ENCODE data around the gene COX7A2.

COX7A2 gene

GRCh38 chr6:75244063-75244584, 523 bp upstream of the COX7A2 start:
- H3K27me3 ChIP-seq (ENCODE audit: insufficient read depth, low read length), result no peaks in the 10 kb centered on the region
- peak overlapping the region; percentile 92 for H2AFZ ChIP-seq (ENCODE audit: low read length, unreplicated experiment)
- H3K79me2 ChIP-seq (ENCODE audit: control insufficient read depth, insufficient read depth, low read length, unreplicated experiment), result peaks cover 36% of the 10 kb centered on the region
- peaks cover 9% of the 10 kb centered on the region for H3K36me3 ChIP-seq (ENCODE audit: insufficient read depth, low read length)
- H3K27ac ChIP-seq (ENCODE audit: low read depth, low read length), result peak overlapping the region; percentile 86
- H3K4me3 ChIP-seq (ENCODE audit: low read depth, low read length), result peak overlapping the region; percentile 83
- H3K4me1 ChIP-seq (ENCODE audit: control insufficient read depth, insufficient read depth, low read length, unreplicated experiment), result peaks cover 12% of the 10 kb centered on the region

GRCh38 chr6:75236630-75237029, 7.0 kb downstream of the COX7A2 start:
- Histone ChIP-seq H3K36me3 (ENCODE audit: insufficient read depth, low read length) (peaks cover 23% of the 10 kb centered on the region), H3K4me3 (ENCODE audit: low read depth, low read length) (no peak overlapping the region)

GRCh38 chr6:75235271-75235670, 8.3 kb downstream of the COX7A2 start:
- H2AFZ ChIP-seq (ENCODE audit: low read length, unreplicated experiment), result no peak overlapping the region
- H3K27ac ChIP-seq (ENCODE audit: low read depth, low read length), result no peak overlapping the region

More at GRCh38 chr6:75236630-75237029, 7.0 kb downstream of the COX7A2 start:
- Histone ChIP-seq H3K27ac (ENCODE audit: low read depth, low read length) (no peak overlapping the region), H2AFZ (ENCODE audit: low read length, unreplicated experiment) (no peak overlapping the region), H3K4me1 (ENCODE audit: control insufficient read depth, insufficient read depth, low read length, unreplicated experiment) (peaks cover 8% of the 10 kb centered on the region), H3K27me3 (ENCODE audit: insufficient read depth, low read length) (no peaks in the 10 kb centered on the region), H3K79me2 (ENCODE audit: control insufficient read depth, insufficient read depth, low read length, unreplicated experiment) (peaks cover 13% of the 10 kb centered on the region)

GRCh38 chr6:75234126-75234865, 9.3 kb downstream of the COX7A2 start:
- H3K27ac ChIP-seq (ENCODE audit: low read depth, low read length), result no peak overlapping the region
- peaks cover 15% of the 10 kb centered on the region for H3K36me3 ChIP-seq (ENCODE audit: insufficient read depth, low read length)
- H3K4me1 ChIP-seq (ENCODE audit: control insufficient read depth, insufficient read depth, low read length, unreplicated experiment), result no peaks in the 10 kb centered on the region
- H3K79me2 ChIP-seq (ENCODE audit: control insufficient read depth, insufficient read depth, low read length, unreplicated experiment), result no peaks in the 10 kb centered on the region
- no peaks in the 10 kb centered on the region for H3K27me3 ChIP-seq (ENCODE audit: insufficient read depth, low read length)
- no peak overlapping the region for H3K4me3 ChIP-seq (ENCODE audit: low read depth, low read length)
- no peak overlapping the region for H2AFZ ChIP-seq (ENCODE audit: low read length, unreplicated experiment)

More at GRCh38 chr6:75235271-75235670, 8.3 kb downstream of the COX7A2 start:
- Histone ChIP-seq H3K27me3 (ENCODE audit: insufficient read depth, low read length) (no peaks in the 10 kb centered on the region), H3K79me2 (ENCODE audit: control insufficient read depth, insufficient read depth, low read length, unreplicated experiment) (no peaks in the 10 kb centered on the region), H3K4me1 (ENCODE audit: control insufficient read depth, insufficient read depth, low read length, unreplicated experiment) (no peaks in the 10 kb centered on the region), H3K36me3 (ENCODE audit: insufficient read depth, low read length) (peaks cover 19% of the 10 kb centered on the region), H3K4me3 (ENCODE audit: low read depth, low read length) (no peak overlapping the region)

- H3K79me2 ChIP-seq (ENCODE audit: control insufficient read depth, insufficient read depth, low read length, unreplicated experiment), result no peaks in the 10 kb centered on the region
- H3K4me3 ChIP-seq (ENCODE audit: low read depth, low read length), result no peak overlapping the region
- no peaks in the 10 kb centered on the region for H3K4me1 ChIP-seq (ENCODE audit: control insufficient read depth, insufficient read depth, low read length, unreplicated experiment)
- H2AFZ ChIP-seq (ENCODE audit: low read length, unreplicated experiment), result no peak overlapping the region
- H3K27ac ChIP-seq (ENCODE audit: low read depth, low read length), result no peak overlapping the region
- peaks cover 11% of the 10 kb centered on the region; the same call in 1 of the 2 replicates for H3K36me3 ChIP-seq (ENCODE audit: insufficient read depth, low read length)
- H3K27me3 ChIP-seq (ENCODE audit: insufficient read depth, low read length), result no peaks in the 10 kb centered on the region
Observed at GRCh38 chr6:75233092-75233615, 10.4 kb downstream of the COX7A2 start.

- Histone ChIP-seq H3K36me3 (ENCODE audit: insufficient read depth, low read length) (no peaks in the 10 kb centered on the region), H3K27ac (ENCODE audit: low read depth, low read length) (no peak overlapping the region), H3K4me3 (ENCODE audit: low read depth, low read length) (peak overlapping the region; percentile 52; the same call in 1 of the 2 replicates), H2AFZ (ENCODE audit: low read length, unreplicated experiment) (peak overlapping the region; percentile 91), H3K4me1 (ENCODE audit: control insufficient read depth, insufficient read depth, low read length, unreplicated experiment) (peaks cover 4% of the 10 kb centered on the region), H3K27me3 (ENCODE audit: insufficient read depth, low read length) (no peaks in the 10 kb centered on the region), H3K79me2 (ENCODE audit: control insufficient read depth, insufficient read depth, low read length, unreplicated experiment) (no peaks in the 10 kb centered on the region)
Observed at GRCh38 chr6:75230484-75231325, 12.9 kb downstream of the COX7A2 start.

- Histone ChIP-seq H3K27ac (ENCODE audit: low read depth, low read length) (no peak overlapping the region), H3K36me3 (ENCODE audit: insufficient read depth, low read length) (no peaks in the 10 kb centered on the region), H3K27me3 (ENCODE audit: insufficient read depth, low read length) (no peaks in the 10 kb centered on the region), H3K79me2 (ENCODE audit: control insufficient read depth, insufficient read depth, low read length, unreplicated experiment) (no peaks in the 10 kb centered on the region), H3K4me3 (ENCODE audit: low read depth, low read length) (no peak overlapping the region), H2AFZ (ENCODE audit: low read length, unreplicated experiment) (no peak overlapping the region), H3K4me1 (ENCODE audit: control insufficient read depth, insufficient read depth, low read length, unreplicated experiment) (peaks cover 10% of the 10 kb centered on the region)
Observed at GRCh38 chr6:75224303-75224926, 19.2 kb downstream of the COX7A2 start.

GRCh38 chr6:75223428-75223827, 20.2 kb downstream of the COX7A2 start:
- Histone ChIP-seq H3K27ac (ENCODE audit: low read depth, low read length) (no peak overlapping the region), H3K36me3 (ENCODE audit: insufficient read depth, low read length) (no peaks in the 10 kb centered on the region), H2AFZ (ENCODE audit: low read length, unreplicated experiment) (no peak overlapping the region)

GRCh38 chr6:75222261-75222660, 21.3 kb downstream of the COX7A2 start:
- Histone ChIP-seq H3K79me2 (ENCODE audit: control insufficient read depth, insufficient read depth, low read length, unreplicated experiment) (no peaks in the 10 kb centered on the region), H3K4me3 (ENCODE audit: low read depth, low read length) (no peak overlapping the region), H3K27ac (ENCODE audit: low read depth, low read length) (no peak overlapping the region), H3K4me1 (ENCODE audit: control insufficient read depth, insufficient read depth, low read length, unreplicated experiment) (peaks cover 15% of the 10 kb centered on the region), H2AFZ (ENCODE audit: low read length, unreplicated experiment) (no peak overlapping the region), H3K36me3 (ENCODE audit: insufficient read depth, low read length) (no peaks in the 10 kb centered on the region), H3K27me3 (ENCODE audit: insufficient read depth, low read length) (no peaks in the 10 kb centered on the region)

More at GRCh38 chr6:75223428-75223827, 20.2 kb downstream of the COX7A2 start:
- no peak overlapping the region for H3K4me3 ChIP-seq (ENCODE audit: low read depth, low read length)
- H3K4me1 ChIP-seq (ENCODE audit: control insufficient read depth, insufficient read depth, low read length, unreplicated experiment), result peaks cover 10% of the 10 kb centered on the region
- no peaks in the 10 kb centered on the region for H3K79me2 ChIP-seq (ENCODE audit: control insufficient read depth, insufficient read depth, low read length, unreplicated experiment)
- H3K27me3 ChIP-seq (ENCODE audit: insufficient read depth, low read length), result no peaks in the 10 kb centered on the region

GRCh38 chr6:75221116-75221515, 22.5 kb downstream of the COX7A2 start:
- Histone ChIP-seq H3K79me2 (ENCODE audit: control insufficient read depth, insufficient read depth, low read length, unreplicated experiment) (no peaks in the 10 kb centered on the region), H3K4me3 (ENCODE audit: low read depth, low read length) (no peak overlapping the region), H3K27ac (ENCODE audit: low read depth, low read length) (no peak overlapping the region), H3K4me1 (ENCODE audit: control insufficient read depth, insufficient read depth, low read length, unreplicated experiment) (peaks cover 20% of the 10 kb centered on the region), H3K27me3 (ENCODE audit: insufficient read depth, low read length) (no peaks in the 10 kb centered on the region), H3K36me3 (ENCODE audit: insufficient read depth, low read length) (no peaks in the 10 kb centered on the region), H2AFZ (ENCODE audit: low read length, unreplicated experiment) (no peak overlapping the region)
